Suprapubic skin (tissue), 3 donors: ENCODE results near the gene SLC15A1.

Source experiments
- POLR2A ChIP-seq, 2 donors: fragments of 450-650 bp; IDR thresholded peaks; one replicate each; pipeline ENCODE4 v1.6.1; 2017; ENCODE audit warnings: antibody characterized with exemption in 2 of 2, mild to moderate bottlenecking in 2 of 2, moderate library complexity in 2 of 2
- TF ChIP-seq, protein P1 (sequence below), 2 donors: fragments of 200-600 bp in 1 of 2; fragments of 450-650 bp in 1 of 2; sonication (generic) in 1 of 2; IDR thresholded peaks; one replicate each; pipeline ENCODE4 v1.5.1; 2016 to 2019; ENCODE audit warnings: antibody characterized with exemption in 2 of 2, mild to moderate bottlenecking in 1 of 2, moderate library complexity in 1 of 2

DNA sequence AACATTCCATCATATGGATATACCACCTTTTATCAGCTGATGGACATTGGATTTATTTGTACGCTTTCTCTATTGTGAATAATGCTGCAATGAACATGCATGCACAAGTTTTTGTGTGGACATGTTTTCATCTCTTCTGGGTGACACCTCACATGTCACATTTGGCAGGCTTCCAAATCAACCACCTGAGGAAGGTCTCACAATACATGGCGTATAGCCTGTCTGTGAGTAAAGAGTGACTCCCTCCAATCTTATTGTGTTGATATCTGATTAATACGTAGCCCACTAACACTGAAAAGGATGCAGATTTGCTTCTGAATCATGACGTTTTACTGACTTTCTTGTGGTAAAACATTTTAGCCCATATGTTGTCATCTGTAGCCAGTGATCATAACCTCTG lies 61.1 kb downstream of the SLC15A1 start:
- TF ChIP-seq, protein P1, sequence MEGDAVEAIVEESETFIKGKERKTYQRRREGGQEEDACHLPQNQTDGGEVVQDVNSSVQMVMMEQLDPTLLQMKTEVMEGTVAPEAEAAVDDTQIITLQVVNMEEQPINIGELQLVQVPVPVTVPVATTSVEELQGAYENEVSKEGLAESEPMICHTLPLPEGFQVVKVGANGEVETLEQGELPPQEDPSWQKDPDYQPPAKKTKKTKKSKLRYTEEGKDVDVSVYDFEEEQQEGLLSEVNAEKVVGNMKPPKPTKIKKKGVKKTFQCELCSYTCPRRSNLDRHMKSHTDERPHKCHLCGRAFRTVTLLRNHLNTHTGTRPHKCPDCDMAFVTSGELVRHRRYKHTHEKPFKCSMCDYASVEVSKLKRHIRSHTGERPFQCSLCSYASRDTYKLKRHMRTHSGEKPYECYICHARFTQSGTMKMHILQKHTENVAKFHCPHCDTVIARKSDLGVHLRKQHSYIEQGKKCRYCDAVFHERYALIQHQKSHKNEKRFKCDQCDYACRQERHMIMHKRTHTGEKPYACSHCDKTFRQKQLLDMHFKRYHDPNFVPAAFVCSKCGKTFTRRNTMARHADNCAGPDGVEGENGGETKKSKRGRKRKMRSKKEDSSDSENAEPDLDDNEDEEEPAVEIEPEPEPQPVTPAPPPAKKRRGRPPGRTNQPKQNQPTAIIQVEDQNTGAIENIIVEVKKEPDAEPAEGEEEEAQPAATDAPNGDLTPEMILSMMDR (IDR thresholded peaks at IDR 0.05) = no peak
- TF ChIP-seq POLR2A (IDR thresholded peaks at IDR 0.05) = no peak
